ENCODE results near the gene CDK6.

The CDK6 gene

DNA sequence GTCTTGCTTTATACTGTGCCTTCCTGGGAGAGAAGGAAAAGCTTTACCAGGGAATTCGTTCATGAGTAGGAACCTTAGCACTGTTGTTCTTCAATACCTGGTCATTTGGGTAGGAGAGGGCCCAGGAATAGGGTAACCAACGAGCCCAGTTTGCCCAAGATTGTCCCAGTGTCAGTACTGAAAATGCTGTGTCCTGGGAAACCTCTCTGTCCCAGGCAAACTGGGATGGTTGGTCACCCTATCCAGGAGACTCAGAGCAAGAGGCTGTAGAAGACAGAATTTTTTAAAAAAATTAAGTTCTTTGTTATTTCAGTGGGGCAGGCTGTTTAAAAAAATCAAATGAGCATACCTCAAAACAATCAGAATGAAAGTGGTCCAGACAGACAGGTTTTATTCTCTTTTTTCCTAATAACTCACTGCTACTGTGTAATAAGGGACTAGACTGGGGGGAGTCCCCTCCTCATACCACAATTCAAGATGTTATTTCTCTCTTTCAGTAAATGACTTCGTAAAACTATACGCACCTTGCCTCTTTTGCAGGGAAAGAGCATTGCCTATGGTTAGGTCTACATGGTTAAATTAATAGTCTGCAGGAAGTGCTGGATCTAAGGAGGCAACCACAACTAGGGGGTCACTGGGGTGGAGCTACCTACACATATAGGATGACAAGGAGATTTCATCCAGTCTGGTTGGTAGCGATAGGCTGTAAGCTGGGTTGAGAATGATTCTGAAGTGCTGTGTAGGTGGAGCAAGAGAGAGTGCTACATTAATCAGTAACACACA is 205.1 kb downstream of the CDK6 start:
- peak; percentile 89 for FAIRE-seq
- no peak for TF ChIP-seq POLR2A (IDR thresholded peaks at IDR 0.05; ENCODE audit: low read depth, low read length)
- no peak; the same call in 1 of the 2 replicates for TF ChIP-seq POLR2AphosphoS5 (IDR thresholded peaks at IDR 0.05; ENCODE audit: low read depth, low read length)
- DNase-seq (ENCODE audit: insufficient read length): no peak

- DNase-seq (ENCODE audit: insufficient read length): no peak
- no peak for TF ChIP-seq TAF1 (IDR thresholded peaks at IDR 0.05; ENCODE audit: borderline replicate concordance, low read depth, low read length)
- TF ChIP-seq POLR2A (IDR thresholded peaks at IDR 0.05; ENCODE audit: low read depth, low read length): no peak
- TF ChIP-seq POLR2AphosphoS5 (IDR thresholded peaks at IDR 0.05; ENCODE audit: low read depth, low read length): no peak
- FAIRE-seq: no peak
Observed at GRCh38 chr7:92629779-92630178, 206.6 kb downstream of the CDK6 start.

DNA sequence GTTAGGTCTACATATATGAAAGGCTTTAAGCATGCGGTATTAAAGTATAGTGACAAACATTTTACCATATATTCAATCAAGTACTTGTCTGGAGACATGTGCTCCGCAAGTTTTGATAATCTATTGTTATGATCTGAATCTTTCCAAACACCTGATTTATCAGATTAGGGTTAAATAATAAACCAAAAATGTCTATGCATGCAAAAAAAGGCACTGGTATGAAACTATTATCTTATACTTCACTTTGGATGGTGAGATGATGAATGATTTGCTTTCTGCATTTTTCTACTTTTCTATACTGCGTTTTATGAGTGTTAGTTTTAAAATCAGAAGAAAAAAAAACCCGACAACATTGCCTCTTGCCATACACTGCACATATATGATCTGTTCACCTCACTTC is 208.4 kb downstream of the CDK6 start:
- TF ChIP-seq TAF1 (IDR thresholded peaks at IDR 0.05; ENCODE audit: borderline replicate concordance, low read depth, low read length) (no peak), POLR2AphosphoS5 (IDR thresholded peaks at IDR 0.05; ENCODE audit: low read depth, low read length) (no peak), POLR2A (IDR thresholded peaks at IDR 0.05; ENCODE audit: low read depth, low read length) (no peak)
- no peak for DNase-seq (ENCODE audit: insufficient read length)
- no peak for FAIRE-seq

- TF ChIP-seq POLR2A (IDR thresholded peaks at IDR 0.05; ENCODE audit: low read depth, low read length): no peak
- no peak for TF ChIP-seq TAF1 (IDR thresholded peaks at IDR 0.05; ENCODE audit: borderline replicate concordance, low read depth, low read length)
- no peak for TF ChIP-seq POLR2AphosphoS5 (IDR thresholded peaks at IDR 0.05; ENCODE audit: low read depth, low read length)
- DNase-seq (ENCODE audit: insufficient read length) (no peak), FAIRE-seq (no peak)
Observed at GRCh38 chr7:92626281-92626809, 210.0 kb downstream of the CDK6 start.

DNA sequence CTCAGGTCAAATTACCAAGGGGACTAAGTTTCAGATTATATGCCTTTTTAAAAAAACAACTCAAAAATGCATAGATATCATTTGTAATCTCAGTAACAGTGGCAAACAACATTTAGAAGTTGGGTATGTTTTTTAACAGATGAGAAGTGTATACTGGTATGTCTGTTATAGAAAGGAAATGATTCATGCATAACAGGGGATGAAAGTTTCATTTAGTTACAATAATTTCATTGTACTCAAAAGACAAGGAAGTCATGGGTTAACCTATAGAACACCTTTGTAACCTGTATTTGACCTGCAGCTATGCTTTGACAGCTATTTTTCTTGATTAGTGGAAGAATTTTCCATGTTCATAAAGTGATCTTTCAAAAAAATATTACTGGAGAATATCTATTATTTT is 210.8 kb downstream of the CDK6 start:
- no peak for DNase-seq (ENCODE audit: insufficient read length)
- no peak for FAIRE-seq
- TF ChIP-seq POLR2A (IDR thresholded peaks at IDR 0.05; ENCODE audit: low read depth, low read length) (no peak), POLR2AphosphoS5 (IDR thresholded peaks at IDR 0.05; ENCODE audit: low read depth, low read length) (no peak), TAF1 (IDR thresholded peaks at IDR 0.05; ENCODE audit: borderline replicate concordance, low read depth, low read length) (no peak)

- FAIRE-seq (no peak), DNase-seq (ENCODE audit: insufficient read length) (no peak)
- TF ChIP-seq POLR2A (IDR thresholded peaks at IDR 0.05; ENCODE audit: low read depth, low read length) (no peak), POLR2AphosphoS5 (IDR thresholded peaks at IDR 0.05; ENCODE audit: low read depth, low read length) (no peak), TAF1 (IDR thresholded peaks at IDR 0.05; ENCODE audit: borderline replicate concordance, low read depth, low read length) (no peak)
Observed at GRCh38 chr7:92624298-92624996, 211.9 kb downstream of the CDK6 start.

GRCh38 chr7:92623544-92623943 is 212.8 kb downstream of the CDK6 start:
- FAIRE-seq: no peak
- DNase-seq (ENCODE audit: insufficient read length): no peak
- no peak for TF ChIP-seq TAF1 (IDR thresholded peaks at IDR 0.05; ENCODE audit: borderline replicate concordance, low read depth, low read length)

- TF ChIP-seq TAF1 (IDR thresholded peaks at IDR 0.05; ENCODE audit: borderline replicate concordance, low read depth, low read length) (no peak), POLR2AphosphoS5 (IDR thresholded peaks at IDR 0.05; ENCODE audit: low read depth, low read length) (no peak), POLR2A (IDR thresholded peaks at IDR 0.05; ENCODE audit: low read depth, low read length) (no peak)
- DNase-seq (ENCODE audit: insufficient read length) (no peak), FAIRE-seq (no peak)
Observed at GRCh38 chr7:92622685-92623084, 213.7 kb downstream of the CDK6 start.

- FAIRE-seq: peak; percentile 86
Observed at GRCh38 chr7:92622030-92622429, 214.3 kb downstream of the CDK6 start.

DNA sequence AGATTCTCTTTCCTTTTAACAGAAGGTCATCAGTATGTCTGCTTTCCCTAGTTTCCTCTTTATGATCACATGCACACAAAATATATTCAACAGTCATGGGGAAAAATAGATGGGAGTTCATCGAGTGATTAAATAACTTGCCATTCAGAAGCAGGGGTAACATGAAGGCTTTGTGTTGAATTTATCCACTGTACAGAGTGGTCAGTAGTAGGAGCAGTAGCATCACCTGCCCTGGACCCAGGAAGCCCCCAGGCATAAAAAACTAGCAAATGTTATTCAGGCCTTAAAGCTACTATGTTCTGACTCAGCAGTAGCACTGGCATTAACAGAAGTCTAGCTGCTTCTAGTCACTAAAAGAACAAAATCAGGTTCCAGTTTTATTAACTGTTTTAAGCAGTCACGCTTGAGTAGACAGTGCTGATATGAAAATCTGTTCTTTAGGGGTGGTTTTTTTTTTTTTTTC is 214.8 kb downstream of the CDK6 start:
- FAIRE-seq (peak; percentile 54), DNase-seq (ENCODE audit: insufficient read length) (no peak)
- TF ChIP-seq POLR2AphosphoS5 (IDR thresholded peaks at IDR 0.05; ENCODE audit: low read depth, low read length) (0 out of 2 replicates have a peak, but pooled peaks have one; percentile 19), POLR2A (IDR thresholded peaks at IDR 0.05; ENCODE audit: low read depth, low read length) (no peak)

More at GRCh38 chr7:92622030-92622429, 214.3 kb downstream of the CDK6 start:
- DNase-seq (ENCODE audit: insufficient read length): no peak
- TF ChIP-seq POLR2A (IDR thresholded peaks at IDR 0.05; ENCODE audit: low read depth, low read length): no peak
- no peak for TF ChIP-seq POLR2AphosphoS5 (IDR thresholded peaks at IDR 0.05; ENCODE audit: low read depth, low read length)
- no peak for TF ChIP-seq TAF1 (IDR thresholded peaks at IDR 0.05; ENCODE audit: borderline replicate concordance, low read depth, low read length)

DNA sequence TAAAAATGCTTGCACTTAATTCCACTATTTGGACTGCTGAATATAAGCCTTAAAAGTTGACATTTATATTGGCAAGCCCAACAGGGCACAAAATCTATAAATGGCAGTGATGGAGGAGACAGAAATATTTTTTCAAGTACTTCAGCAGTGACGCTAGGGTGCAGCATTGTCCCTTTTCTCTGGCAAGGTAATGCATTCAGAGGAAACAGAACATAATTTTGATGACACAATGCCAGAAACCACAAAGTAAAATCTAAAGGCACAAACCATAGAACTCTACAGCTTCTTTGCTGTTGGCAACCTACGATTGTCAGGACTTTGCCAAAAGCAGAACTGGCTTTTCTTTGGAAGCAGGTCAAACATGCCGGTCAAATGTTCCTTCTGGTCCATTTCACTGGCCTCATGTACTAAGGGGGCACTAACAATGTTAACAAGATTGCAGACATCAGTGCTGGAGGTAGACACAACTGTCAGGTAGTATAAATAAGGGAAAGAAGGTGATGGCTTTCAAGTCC is 215.3 kb downstream of the CDK6 start:
- no peak for TF ChIP-seq POLR2AphosphoS5 (IDR thresholded peaks at IDR 0.05; ENCODE audit: low read depth, low read length)
- TF ChIP-seq TAF1 (IDR thresholded peaks at IDR 0.05; ENCODE audit: borderline replicate concordance, low read depth, low read length): no peak
- no peak for TF ChIP-seq POLR2A (IDR thresholded peaks at IDR 0.05; ENCODE audit: low read depth, low read length)
- DNase-seq (ENCODE audit: insufficient read length) (no peak), FAIRE-seq (peak; percentile 91)
